Immature natural killer cell (primary cell): ENCODE measurements around the gene WDR54. TPM values are rescaled to one million over a fixed set of nuclear protein-coding genes. Genes with fewer than 3 reads are reported as not detected.
A peak's percentile ranks its signal among the peaks of the same experiment; 100 is the strongest.

Experiments used
- DNase-seq, 3 donors: peaks; one replicate each; pipeline ENCODE4 v3.0.0; 2022; ENCODE audit warnings: mixed read lengths in 1 of 3
- H3K27ac Mint-ChIP-seq, 6 donors: one replicate each; pipeline ENCODE4 v1.8.0; 2020; ENCODE audit warnings: mixed read lengths in 6 of 6, mild to moderate bottlenecking in 5 of 6, inconsistent platforms in 4 of 6, moderate library complexity in 3 of 6
- H3K27me3 Mint-ChIP-seq, 3 donors: one replicate each; pipeline ENCODE4 v1.8.0; 2020 to 2021; ENCODE audit warnings: low read depth in 3 of 3, mild to moderate bottlenecking in 3 of 3, mixed read lengths in 3 of 3, moderate library complexity in 3 of 3, inconsistent platforms in 1 of 3
- H3K36me3 Mint-ChIP-seq, 3 donors: one replicate each; pipeline ENCODE4 v1.8.0; 2020; ENCODE audit warnings: mixed read lengths in 3 of 3, inconsistent platforms in 2 of 3, mild to moderate bottlenecking in 2 of 3
- H3K4me1 Mint-ChIP-seq, 2 donors: one replicate each; pipeline ENCODE4 v1.8.0; 2020; ENCODE audit warnings: inconsistent platforms in 2 of 2, mild to moderate bottlenecking in 2 of 2, mixed read lengths in 2 of 2, moderate library complexity in 1 of 2
- H3K4me3 Mint-ChIP-seq, 5 donors: one replicate each; pipeline ENCODE4 v1.8.0; 2020; ENCODE audit warnings: mild to moderate bottlenecking in 5 of 5, mixed read lengths in 5 of 5, inconsistent platforms in 3 of 5, moderate library complexity in 3 of 5
- H3K9me3 Mint-ChIP-seq, 6 donors: one replicate each; pipeline ENCODE4 v1.8.0; 2020; ENCODE audit warnings: mild to moderate bottlenecking in 6 of 6, mixed read lengths in 6 of 6, inconsistent platforms in 4 of 6, moderate library complexity in 3 of 6
- polyA plus RNA-seq, 3 donors: library from polyadenylated mRNA; unstranded; fragments of 300-500 nt; fragmentation: Illumina TruSeq; gene quantifications; one replicate each; pipeline ENCODE4 v1.2.3, GENCODE V29; 2021

Gene WDR54
- polyA plus RNA-seq, 3 donors from 2014 or later = 38.0 to 94.8 (median 47.7) TPM

- peaks cover 6 to 10% (median 10%) of the 10 kb centered on the region in 3 donors for H3K27me3 Mint-ChIP-seq
- no peaks in the 10 kb centered on the region for H3K9me3 Mint-ChIP-seq
- H3K27ac Mint-ChIP-seq = no peak overlapping the region
- no peak for DNase-seq
- H3K36me3 Mint-ChIP-seq = peaks cover 0 to 21% (median 8%) of the 10 kb centered on the region in 3 donors
- no peak overlapping the region for H3K4me3 Mint-ChIP-seq
- peaks cover 13 to 19% of the 10 kb centered on the region in 2 donors for H3K4me1 Mint-ChIP-seq
These were observed 4.7 kb downstream of the WDR54 start for GRCh38 chr2:74426181-74426758.

GRCh38 chr2:74427551-74427950, 6.0 kb downstream of the WDR54 start:
- Mint-ChIP-seq H3K9me3 (no peaks in the 10 kb centered on the region), H3K27ac (peak overlapping the region in 3 of 6 donors; percentile 14 to 68 (median 57)), H3K4me3 (no peak overlapping the region), H3K36me3 (peaks cover 0 to 21% (median 8%) of the 10 kb centered on the region in 3 donors), H3K4me1 (peaks cover 5 to 7% of the 10 kb centered on the region in 2 donors), H3K27me3 (peaks cover 0 to 3% (median 0%) of the 10 kb centered on the region in 3 donors)
- DNase-seq = no peak

- H3K9me3 Mint-ChIP-seq = no peaks in the 10 kb centered on the region
- H3K36me3 Mint-ChIP-seq = peaks cover 0 to 21% (median 8%) of the 10 kb centered on the region in 3 donors
- DNase-seq = no peak
- H3K27me3 Mint-ChIP-seq = peaks cover 0 to 3% (median 0%) of the 10 kb centered on the region in 3 donors
- H3K4me3 Mint-ChIP-seq = no peak overlapping the region
- H3K4me1 Mint-ChIP-seq = no peaks in the 10 kb centered on the region
- H3K27ac Mint-ChIP-seq = no peak overlapping the region
These were observed 7.1 kb downstream of the WDR54 start for GRCh38 chr2:74428675-74429074.

GRCh38 chr2:74429487-74430451, 8.2 kb downstream of the WDR54 start:
- no peaks in the 10 kb centered on the region for H3K4me1 Mint-ChIP-seq
- no peak for DNase-seq
- H3K27me3 Mint-ChIP-seq = peaks cover 0 to 3% (median 0%) of the 10 kb centered on the region in 3 donors
- no peak overlapping the region for H3K4me3 Mint-ChIP-seq
- no peaks in the 10 kb centered on the region for H3K9me3 Mint-ChIP-seq
- peak overlapping the region in 1 of 6 donors; percentile 53 for H3K27ac Mint-ChIP-seq
- H3K36me3 Mint-ChIP-seq = peaks cover 0 to 21% (median 8%) of the 10 kb centered on the region in 3 donors

- no peak overlapping the region for H3K27ac Mint-ChIP-seq
- peaks cover 0 to 2% (median 0%) of the 10 kb centered on the region in 3 donors for H3K27me3 Mint-ChIP-seq
- H3K4me1 Mint-ChIP-seq = no peaks in the 10 kb centered on the region
These were observed 9.0 kb downstream of the WDR54 start for GRCh38 chr2:74430502-74430901.

GRCh38 chr2:74436111-74436805, 14.7 kb downstream of the WDR54 start:
- Mint-ChIP-seq H3K9me3 (no peaks in the 10 kb centered on the region), H3K36me3 (no peaks in the 10 kb centered on the region), H3K4me3 (no peak overlapping the region), H3K27me3 (peaks cover 2 to 5% (median 2%) of the 10 kb centered on the region in 3 donors), H3K4me1 (peaks cover 22 to 23% of the 10 kb centered on the region in 2 donors), H3K27ac (no peak overlapping the region)
- no peak for DNase-seq

More at GRCh38 chr2:74430502-74430901, 9.0 kb downstream of the WDR54 start:
- no peaks in the 10 kb centered on the region for H3K9me3 Mint-ChIP-seq
- no peak overlapping the region for H3K4me3 Mint-ChIP-seq
- no peak for DNase-seq
- H3K36me3 Mint-ChIP-seq = peaks cover 0 to 19% (median 8%) of the 10 kb centered on the region in 3 donors

GRCh38 chr2:74436848-74437695, 15.5 kb downstream of the WDR54 start:
- H3K9me3 Mint-ChIP-seq = no peaks in the 10 kb centered on the region
- H3K36me3 Mint-ChIP-seq = no peaks in the 10 kb centered on the region
- DNase-seq = no peak
- no peak overlapping the region for H3K4me3 Mint-ChIP-seq
- H3K4me1 Mint-ChIP-seq = peaks cover 23 to 25% of the 10 kb centered on the region in 2 donors
- peaks cover 2 to 5% (median 3%) of the 10 kb centered on the region in 3 donors for H3K27me3 Mint-ChIP-seq
- peak overlapping the region in 3 of 6 donors; percentile 15 to 82 (median 67) for H3K27ac Mint-ChIP-seq

- peaks cover 27 to 29% of the 10 kb centered on the region in 2 donors for H3K4me1 Mint-ChIP-seq
- H3K9me3 Mint-ChIP-seq = no peaks in the 10 kb centered on the region
- H3K36me3 Mint-ChIP-seq = no peaks in the 10 kb centered on the region
- H3K4me3 Mint-ChIP-seq = no peak overlapping the region
- peak overlapping the region in 4 of 6 donors; percentile 48 to 85 (median 66) for H3K27ac Mint-ChIP-seq
- DNase-seq = no peak
- H3K27me3 Mint-ChIP-seq = peaks cover 5 to 6% (median 6%) of the 10 kb centered on the region in 3 donors
These were observed 16.7 kb downstream of the WDR54 start for GRCh38 chr2:74438248-74438647.

- H3K27ac Mint-ChIP-seq = peak overlapping the region in 5 of 6 donors; percentile 48 to 85 (median 82)
These were observed 17.8 kb downstream of the WDR54 start for GRCh38 chr2:74439373-74439772.

GRCh38 chr2:74439803-74440377, 18.4 kb downstream of the WDR54 start:
- peaks cover 27 to 29% of the 10 kb centered on the region in 2 donors for H3K4me1 Mint-ChIP-seq
- peak overlapping the region; percentile 70 to 83 (median 81) for H3K4me3 Mint-ChIP-seq
- H3K27ac Mint-ChIP-seq = peak overlapping the region; percentile 23 to 85 (median 61)
- H3K36me3 Mint-ChIP-seq = no peaks in the 10 kb centered on the region
- H3K9me3 Mint-ChIP-seq = no peaks in the 10 kb centered on the region
- DNase-seq = no peak
- peaks cover 6 to 8% (median 6%) of the 10 kb centered on the region in 3 donors for H3K27me3 Mint-ChIP-seq

More at GRCh38 chr2:74439373-74439772, 17.8 kb downstream of the WDR54 start:
- peak overlapping the region; percentile 18 to 83 (median 81) for H3K4me3 Mint-ChIP-seq
- H3K9me3 Mint-ChIP-seq = no peaks in the 10 kb centered on the region
- H3K4me1 Mint-ChIP-seq = peaks cover 27 to 29% of the 10 kb centered on the region in 2 donors
- no peaks in the 10 kb centered on the region for H3K36me3 Mint-ChIP-seq
- DNase-seq = no peak
- H3K27me3 Mint-ChIP-seq = peaks cover 6 to 8% (median 6%) of the 10 kb centered on the region in 3 donors

GRCh38 chr2:74440378-74441169, 19.0 kb downstream of the WDR54 start:
- peak; percentile 73 to 82 (median 76) for DNase-seq
- H3K36me3 Mint-ChIP-seq = no peaks in the 10 kb centered on the region
- peak overlapping the region in 4 of 6 donors; percentile 48 to 85 (median 80) for H3K27ac Mint-ChIP-seq
- H3K27me3 Mint-ChIP-seq = peaks cover 6 to 8% (median 6%) of the 10 kb centered on the region in 3 donors
- peaks cover 27 to 29% of the 10 kb centered on the region in 2 donors for H3K4me1 Mint-ChIP-seq
- no peaks in the 10 kb centered on the region for H3K9me3 Mint-ChIP-seq
- H3K4me3 Mint-ChIP-seq = peak overlapping the region; percentile 70 to 83 (median 81)
